Measurements from ENCODE around the gene RERE.
A peak's percentile ranks its signal among the peaks of the same experiment; 100 is the strongest.

DNA sequence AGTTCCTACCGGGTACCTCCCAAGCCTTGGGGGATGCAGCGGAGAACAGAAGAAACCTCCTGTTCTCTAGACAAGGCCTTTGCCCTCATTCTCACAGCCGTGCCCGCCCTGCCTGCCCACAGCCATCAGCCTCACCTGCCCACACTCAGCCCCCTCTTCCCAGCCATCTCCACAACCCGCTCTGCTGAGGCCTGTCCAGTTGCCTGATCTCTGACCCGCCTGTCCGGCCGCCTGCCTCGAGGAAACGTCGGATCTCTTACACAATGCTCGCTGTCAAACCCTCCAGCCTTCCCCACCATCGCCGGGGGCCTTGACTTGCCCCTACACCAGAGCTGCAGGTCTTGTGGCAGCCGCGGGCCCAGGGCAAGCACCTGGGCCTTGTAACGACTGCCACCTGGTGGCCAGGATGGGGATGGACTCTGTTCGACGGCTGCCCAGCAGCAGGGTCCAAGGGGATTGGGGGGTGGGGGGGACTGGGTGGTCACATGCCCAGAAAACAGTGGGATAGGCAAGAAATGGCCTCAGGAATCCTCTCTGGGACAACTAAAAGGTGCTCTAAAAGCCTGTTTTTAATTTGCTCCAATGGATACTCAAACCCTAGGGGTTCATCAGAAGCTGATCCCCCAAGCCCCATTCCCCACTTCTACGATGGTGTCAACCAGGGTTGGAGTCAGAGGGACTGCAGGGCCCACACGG is 468.5 kb downstream of the RERE start:
- TF ChIP-seq, protein P1, sequence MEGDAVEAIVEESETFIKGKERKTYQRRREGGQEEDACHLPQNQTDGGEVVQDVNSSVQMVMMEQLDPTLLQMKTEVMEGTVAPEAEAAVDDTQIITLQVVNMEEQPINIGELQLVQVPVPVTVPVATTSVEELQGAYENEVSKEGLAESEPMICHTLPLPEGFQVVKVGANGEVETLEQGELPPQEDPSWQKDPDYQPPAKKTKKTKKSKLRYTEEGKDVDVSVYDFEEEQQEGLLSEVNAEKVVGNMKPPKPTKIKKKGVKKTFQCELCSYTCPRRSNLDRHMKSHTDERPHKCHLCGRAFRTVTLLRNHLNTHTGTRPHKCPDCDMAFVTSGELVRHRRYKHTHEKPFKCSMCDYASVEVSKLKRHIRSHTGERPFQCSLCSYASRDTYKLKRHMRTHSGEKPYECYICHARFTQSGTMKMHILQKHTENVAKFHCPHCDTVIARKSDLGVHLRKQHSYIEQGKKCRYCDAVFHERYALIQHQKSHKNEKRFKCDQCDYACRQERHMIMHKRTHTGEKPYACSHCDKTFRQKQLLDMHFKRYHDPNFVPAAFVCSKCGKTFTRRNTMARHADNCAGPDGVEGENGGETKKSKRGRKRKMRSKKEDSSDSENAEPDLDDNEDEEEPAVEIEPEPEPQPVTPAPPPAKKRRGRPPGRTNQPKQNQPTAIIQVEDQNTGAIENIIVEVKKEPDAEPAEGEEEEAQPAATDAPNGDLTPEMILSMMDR (IDR thresholded peaks at IDR 0.05), result peak; percentile 81 to 88 (median 86)
- TF ChIP-seq POLR2A (IDR thresholded peaks at IDR 0.05), result no peak
